Measurements from ENCODE around the gene CES4A. TPM values are rescaled to one million over a fixed set of nuclear protein-coding genes. Genes with fewer than 3 reads are reported as not detected.
A peak's percentile ranks its signal among the peaks of the same experiment; 100 is the strongest.

CES4A gene
- total RNA-seq, 1 donor from 2014 or later: 1.2 TPM

- Mint-ChIP-seq H3K27me3 (ENCODE audit: low read depth, unreplicated experiment) (no peaks in the 10 kb centered on the region), H3K27ac (ENCODE audit: unreplicated experiment) (peak overlapping the region; percentile 83), H3K4me3 (ENCODE audit: unreplicated experiment) (peak overlapping the region; percentile 93), H3K9me3 (ENCODE audit: unreplicated experiment) (no peaks in the 10 kb centered on the region), H3K4me1 (ENCODE audit: low read depth, unreplicated experiment) (peaks cover 16% of the 10 kb centered on the region), H3K36me3 (ENCODE audit: low read depth, unreplicated experiment) (peaks cover 3% of the 10 kb centered on the region)
- FAIRE-seq: no peak
- Histone ChIP-seq H3K36me3 (ENCODE audit: insufficient read depth, low read length) (peaks cover 10% of the 10 kb centered on the region), H3K4me2 (ENCODE audit: low read length) (peak overlapping the region; percentile 95), H3K27ac (ENCODE audit: low read depth, low read length) (peak overlapping the region; percentile 89), H3K9ac (ENCODE audit: low read length) (peak overlapping the region; percentile 94), H3K4me1 (ENCODE audit: insufficient read depth, low read length) (peaks cover 26% of the 10 kb centered on the region), H4K20me1 (ENCODE audit: insufficient read depth, low read length) (peaks cover 53% of the 10 kb centered on the region), H3K4me3 (ENCODE audit: insufficient read depth, low read depth, low read length) (peak overlapping the region; percentile 95), H2AFZ (ENCODE audit: low read depth, low read length) (no peak overlapping the region), H3K79me2 (ENCODE audit: insufficient read depth, low read length) (peaks cover 66% of the 10 kb centered on the region), H3K9me3 (ENCODE audit: insufficient read depth, low read depth, low read length) (no peaks in the 10 kb centered on the region), H3K27me3 (ENCODE audit: insufficient read depth, low read length) (no peaks in the 10 kb centered on the region)
- TF ChIP-seq EZH2 (IDR thresholded peaks at IDR 0.05; ENCODE audit: insufficient read depth, low read length): no peak
- DNase-seq (ENCODE audit: low read depth): no peak
These were observed 42.0 kb downstream of the CES4A start for GRCh38 chr16:67030221-67030962.

- FAIRE-seq: peak; percentile 23
- H3K36me3 ChIP-seq (ENCODE audit: insufficient read depth, low read length): peaks cover 17% of the 10 kb centered on the region
- H3K4me3 Mint-ChIP-seq (ENCODE audit: unreplicated experiment): no peak overlapping the region
These were observed 46.1 kb downstream of the CES4A start for GRCh38 chr16:67034487-67034886.

DNA sequence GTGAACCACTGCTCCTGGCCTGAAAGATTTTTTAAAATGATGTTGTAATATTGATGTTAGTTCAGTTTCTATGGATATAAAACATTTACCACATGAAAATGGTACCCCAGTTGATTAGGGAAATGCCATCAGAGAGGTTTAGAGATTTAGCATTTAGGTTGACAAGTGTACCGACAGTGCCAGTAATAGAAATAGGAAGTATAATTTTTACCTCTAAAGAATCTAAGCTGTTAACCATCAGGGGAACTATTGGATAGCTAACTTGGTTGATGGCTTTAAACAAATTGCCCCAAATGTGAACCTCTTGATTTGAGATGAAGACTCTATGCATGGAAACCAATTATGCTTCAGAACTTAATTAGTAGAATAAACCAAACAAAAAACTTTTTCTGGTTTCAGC, 47.0 kb downstream of the CES4A start:
- H3K79me2 ChIP-seq (ENCODE audit: insufficient read depth, low read length): peaks cover 99% of the 10 kb centered on the region
- no peak overlapping the region for H3K4me3 Mint-ChIP-seq (ENCODE audit: unreplicated experiment)
- H3K36me3 ChIP-seq (ENCODE audit: insufficient read depth, low read length): peaks cover 23% of the 10 kb centered on the region
- H3K4me1 ChIP-seq (ENCODE audit: insufficient read depth, low read length): peaks cover 16% of the 10 kb centered on the region
- H3K9ac ChIP-seq (ENCODE audit: low read length): no peak overlapping the region
- no peak overlapping the region for H2AFZ ChIP-seq (ENCODE audit: low read depth, low read length)
- no peak for FAIRE-seq
- H3K9me3 ChIP-seq (ENCODE audit: insufficient read depth, low read depth, low read length): no peaks in the 10 kb centered on the region
- peaks cover 6% of the 10 kb centered on the region for H3K36me3 Mint-ChIP-seq (ENCODE audit: low read depth, unreplicated experiment)
- H3K4me3 ChIP-seq (ENCODE audit: insufficient read depth, low read depth, low read length): no peak overlapping the region
- no peaks in the 10 kb centered on the region for H3K27me3 Mint-ChIP-seq (ENCODE audit: low read depth, unreplicated experiment)
- no peak overlapping the region for H3K27ac ChIP-seq (ENCODE audit: low read depth, low read length)
- TF ChIP-seq, protein P1, sequence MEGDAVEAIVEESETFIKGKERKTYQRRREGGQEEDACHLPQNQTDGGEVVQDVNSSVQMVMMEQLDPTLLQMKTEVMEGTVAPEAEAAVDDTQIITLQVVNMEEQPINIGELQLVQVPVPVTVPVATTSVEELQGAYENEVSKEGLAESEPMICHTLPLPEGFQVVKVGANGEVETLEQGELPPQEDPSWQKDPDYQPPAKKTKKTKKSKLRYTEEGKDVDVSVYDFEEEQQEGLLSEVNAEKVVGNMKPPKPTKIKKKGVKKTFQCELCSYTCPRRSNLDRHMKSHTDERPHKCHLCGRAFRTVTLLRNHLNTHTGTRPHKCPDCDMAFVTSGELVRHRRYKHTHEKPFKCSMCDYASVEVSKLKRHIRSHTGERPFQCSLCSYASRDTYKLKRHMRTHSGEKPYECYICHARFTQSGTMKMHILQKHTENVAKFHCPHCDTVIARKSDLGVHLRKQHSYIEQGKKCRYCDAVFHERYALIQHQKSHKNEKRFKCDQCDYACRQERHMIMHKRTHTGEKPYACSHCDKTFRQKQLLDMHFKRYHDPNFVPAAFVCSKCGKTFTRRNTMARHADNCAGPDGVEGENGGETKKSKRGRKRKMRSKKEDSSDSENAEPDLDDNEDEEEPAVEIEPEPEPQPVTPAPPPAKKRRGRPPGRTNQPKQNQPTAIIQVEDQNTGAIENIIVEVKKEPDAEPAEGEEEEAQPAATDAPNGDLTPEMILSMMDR (IDR thresholded peaks at IDR 0.05; ENCODE audit: insufficient read depth, low read depth, low read length): no peak
- TF ChIP-seq EZH2 (IDR thresholded peaks at IDR 0.05; ENCODE audit: insufficient read depth, low read length): no peak
- H3K9me3 Mint-ChIP-seq (ENCODE audit: unreplicated experiment): no peaks in the 10 kb centered on the region
- peaks cover 14% of the 10 kb centered on the region for H3K4me1 Mint-ChIP-seq (ENCODE audit: low read depth, unreplicated experiment)
- peaks cover 70% of the 10 kb centered on the region for H4K20me1 ChIP-seq (ENCODE audit: insufficient read depth, low read length)
- H3K27me3 ChIP-seq (ENCODE audit: insufficient read depth, low read length): no peaks in the 10 kb centered on the region
- no peak overlapping the region for H3K4me2 ChIP-seq (ENCODE audit: low read length)
- DNase-seq (ENCODE audit: low read depth): no peak
- no peak overlapping the region for H3K27ac Mint-ChIP-seq (ENCODE audit: unreplicated experiment)

More at GRCh38 chr16:67034487-67034886, 46.1 kb downstream of the CES4A start:
- DNase-seq (ENCODE audit: low read depth): peak; percentile 36
- Mint-ChIP-seq H3K9me3 (ENCODE audit: unreplicated experiment) (no peaks in the 10 kb centered on the region), H3K27ac (ENCODE audit: unreplicated experiment) (no peak overlapping the region), H3K4me1 (ENCODE audit: low read depth, unreplicated experiment) (peaks cover 14% of the 10 kb centered on the region), H3K36me3 (ENCODE audit: low read depth, unreplicated experiment) (peaks cover 6% of the 10 kb centered on the region), H3K27me3 (ENCODE audit: low read depth, unreplicated experiment) (no peaks in the 10 kb centered on the region)
- Histone ChIP-seq H3K79me2 (ENCODE audit: insufficient read depth, low read length) (peaks cover 99% of the 10 kb centered on the region), H3K4me1 (ENCODE audit: insufficient read depth, low read length) (peaks cover 19% of the 10 kb centered on the region), H3K4me2 (ENCODE audit: low read length) (no peak overlapping the region), H3K27ac (ENCODE audit: low read depth, low read length) (no peak overlapping the region), H3K4me3 (ENCODE audit: insufficient read depth, low read depth, low read length) (no peak overlapping the region), H3K9ac (ENCODE audit: low read length) (no peak overlapping the region), H2AFZ (ENCODE audit: low read depth, low read length) (no peak overlapping the region), H4K20me1 (ENCODE audit: insufficient read depth, low read length) (peaks cover 68% of the 10 kb centered on the region), H3K9me3 (ENCODE audit: insufficient read depth, low read depth, low read length) (no peaks in the 10 kb centered on the region), H3K27me3 (ENCODE audit: insufficient read depth, low read length) (no peaks in the 10 kb centered on the region)
- TF ChIP-seq, protein P1 (IDR thresholded peaks at IDR 0.05; ENCODE audit: insufficient read depth, low read depth, low read length): no peak
- no peak for TF ChIP-seq EZH2 (IDR thresholded peaks at IDR 0.05; ENCODE audit: insufficient read depth, low read length)

Data from astrocyte (in vitro differentiated cells and primary cell).